ENCODE measurements around the gene PSEN2.

PSEN2 gene

DNA sequence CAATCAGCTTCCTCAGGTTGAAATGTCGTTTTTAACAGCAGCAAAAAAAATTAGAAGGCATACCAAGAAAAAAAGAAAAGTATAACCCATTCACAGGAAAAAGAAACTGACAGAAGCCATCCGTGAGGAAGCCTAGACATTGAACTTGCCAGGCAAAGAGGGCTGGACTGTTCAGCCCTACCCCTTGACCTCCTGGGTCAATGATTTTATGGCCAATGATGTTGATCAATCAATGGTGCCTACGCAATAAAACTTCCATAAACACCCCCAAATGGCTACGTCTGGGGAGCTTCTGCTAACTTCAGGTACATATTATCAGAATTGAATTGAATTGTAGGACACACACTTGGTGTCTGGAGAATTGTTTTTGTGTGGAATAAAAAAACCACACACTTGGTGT lies 4.8 kb upstream of the PSEN2 start:
- DNase-seq, result no peak

GRCh38 chr1:226867461-226868054 lies 2.9 kb upstream of the PSEN2 start:
- DNase-seq, result no peak

- no peak for DNase-seq
Observed at GRCh38 chr1:226868726-226869125, 1.7 kb upstream of the PSEN2 start.

DNA sequence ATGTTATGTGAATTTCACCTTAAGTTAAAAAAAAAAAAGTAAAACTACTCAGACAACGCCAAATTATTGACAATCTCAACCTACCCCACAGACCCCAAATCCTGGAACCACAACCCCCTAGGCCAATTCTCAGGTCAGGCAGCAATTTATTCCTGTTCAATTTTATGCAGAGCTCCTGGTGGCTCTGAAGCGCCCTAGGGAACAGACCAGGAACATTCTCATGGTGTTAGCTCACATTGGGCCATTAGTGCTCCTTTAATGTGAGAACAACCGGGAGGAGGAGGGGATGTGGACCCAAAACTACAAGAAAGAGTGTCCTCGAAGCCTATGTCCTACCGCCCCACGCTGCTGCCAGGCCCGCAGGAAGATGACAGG lies 403 bp upstream of the PSEN2 start:
- no peak for DNase-seq

GRCh38 chr1:226871636-226872327 lies 1.4 kb downstream of the PSEN2 start:
- DNase-seq, result no peak

DNA sequence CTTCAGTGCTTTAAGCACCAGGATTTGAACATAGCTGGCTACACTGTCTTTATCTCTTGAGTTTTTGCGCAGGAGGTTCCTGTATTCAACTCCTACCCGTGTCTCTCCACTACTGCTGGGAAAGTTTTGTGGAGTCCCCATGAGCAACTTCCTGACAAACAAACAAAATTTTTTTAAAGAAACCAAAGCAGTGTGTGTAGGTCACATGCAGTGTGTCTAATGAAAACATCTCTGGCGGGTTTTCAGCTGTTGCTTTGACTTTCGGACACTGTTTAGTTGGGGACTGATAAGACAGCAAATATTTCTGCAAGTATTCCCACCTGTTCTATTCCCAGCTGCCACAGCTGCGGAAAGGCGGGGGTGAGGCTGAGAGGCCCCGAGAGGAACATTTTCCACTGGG lies 2.0 kb downstream of the PSEN2 start:
- peak; percentile 6 for DNase-seq

- DNase-seq, result no peak
Observed at GRCh38 chr1:226873771-226874578, 3.6 kb downstream of the PSEN2 start.

GRCh38 chr1:226874579-226875425 lies 4.4 kb downstream of the PSEN2 start:
- DNase-seq, result no peak

- DNase-seq, result no peak
Observed at GRCh38 chr1:226875641-226876295, 5.4 kb downstream of the PSEN2 start.

GRCh38 chr1:226877669-226878068 lies 7.3 kb downstream of the PSEN2 start:
- no peak for DNase-seq

DNA sequence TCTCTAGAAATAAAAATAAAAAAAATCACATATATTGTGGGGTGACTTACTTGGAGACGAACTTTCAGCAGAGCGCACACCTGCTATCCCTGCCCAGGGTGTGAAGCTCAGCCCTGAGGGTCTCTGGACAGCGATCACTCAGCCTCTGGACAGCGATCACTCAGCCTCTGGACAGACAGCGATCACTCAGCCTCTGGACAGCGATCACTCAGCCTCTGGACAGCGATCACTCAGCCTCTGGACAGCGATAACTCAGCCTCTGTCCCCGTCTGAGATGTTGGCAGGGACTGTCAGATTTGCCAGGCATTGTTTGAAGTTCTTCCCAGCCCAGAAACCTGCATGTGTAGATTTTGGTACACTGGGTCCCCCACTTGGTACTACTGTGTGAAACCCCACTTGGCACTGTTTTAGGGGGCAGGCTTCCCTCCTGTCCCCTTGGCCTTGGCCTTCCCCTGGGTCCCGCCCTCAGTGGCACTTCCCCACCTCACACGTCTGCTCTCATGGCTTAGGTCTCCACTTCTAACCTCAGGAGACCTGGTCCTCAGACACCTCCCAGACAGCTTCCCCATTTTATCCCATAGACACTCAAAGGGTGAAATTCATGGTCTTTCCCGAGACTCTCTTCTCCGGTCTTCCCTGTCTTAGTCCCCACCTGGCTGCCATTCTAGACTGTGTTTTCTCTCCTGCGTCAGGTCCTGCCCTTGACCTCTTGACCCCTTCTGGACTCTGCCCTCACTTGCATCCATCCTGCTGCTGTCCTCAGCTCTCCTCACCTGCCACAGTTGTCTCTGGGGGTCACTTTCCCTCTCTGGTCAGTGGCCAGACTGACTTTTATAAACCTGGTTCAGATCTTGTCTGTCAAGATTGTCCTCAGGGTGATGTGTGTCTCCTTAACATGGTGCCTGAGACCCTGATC lies 10.2 kb downstream of the PSEN2 start:
- DNase-seq, result no peak

- no peak for DNase-seq
Observed at GRCh38 chr1:226881515-226882185, 11.2 kb downstream of the PSEN2 start.

- DNase-seq, result peak; percentile 30
Observed at GRCh38 chr1:226882187-226882586, 11.8 kb downstream of the PSEN2 start.

DNA sequence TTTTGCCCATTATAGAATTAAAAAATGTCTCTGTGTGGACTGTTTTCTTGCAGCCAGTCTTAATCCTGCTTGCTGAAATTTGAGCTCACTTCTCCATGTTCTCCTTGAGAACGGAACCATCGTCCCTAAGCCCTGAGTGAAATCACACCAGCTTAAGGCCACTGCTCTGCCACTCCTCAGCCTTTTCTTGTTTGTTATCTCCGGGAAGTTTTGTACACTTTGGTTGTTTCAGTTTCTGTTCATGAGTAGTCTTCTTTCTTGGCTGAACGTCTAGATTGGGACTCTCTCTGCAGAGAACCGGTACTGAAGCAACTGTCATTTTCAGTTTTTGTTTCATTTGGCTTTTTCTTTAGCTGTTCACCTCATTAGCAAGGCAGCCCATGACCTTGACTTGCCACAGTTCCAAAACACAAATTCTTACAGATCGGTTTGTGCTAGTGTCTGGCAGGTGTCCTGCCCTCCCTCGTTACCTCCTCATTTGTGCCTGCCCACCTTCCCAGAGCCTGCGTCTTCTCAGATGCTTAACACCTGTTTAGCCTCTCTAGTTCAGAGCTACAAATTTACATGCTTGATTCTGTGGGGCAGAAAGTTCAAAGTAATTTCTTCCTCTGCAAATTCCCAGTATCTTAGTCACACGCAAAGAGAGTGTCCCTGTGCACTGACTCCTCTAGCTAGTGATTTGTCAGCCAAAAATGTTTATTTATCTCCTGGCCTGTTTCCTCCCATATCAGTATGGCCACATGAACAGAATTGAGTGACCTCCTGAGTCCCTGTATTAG lies 12.4 kb downstream of the PSEN2 start:
- DNase-seq, result peak; percentile 12

- no peak for DNase-seq
Observed at GRCh38 chr1:226883630-226884029, 13.2 kb downstream of the PSEN2 start.

- no peak for DNase-seq
Observed at GRCh38 chr1:226884116-226884625, 13.8 kb downstream of the PSEN2 start.

DNA sequence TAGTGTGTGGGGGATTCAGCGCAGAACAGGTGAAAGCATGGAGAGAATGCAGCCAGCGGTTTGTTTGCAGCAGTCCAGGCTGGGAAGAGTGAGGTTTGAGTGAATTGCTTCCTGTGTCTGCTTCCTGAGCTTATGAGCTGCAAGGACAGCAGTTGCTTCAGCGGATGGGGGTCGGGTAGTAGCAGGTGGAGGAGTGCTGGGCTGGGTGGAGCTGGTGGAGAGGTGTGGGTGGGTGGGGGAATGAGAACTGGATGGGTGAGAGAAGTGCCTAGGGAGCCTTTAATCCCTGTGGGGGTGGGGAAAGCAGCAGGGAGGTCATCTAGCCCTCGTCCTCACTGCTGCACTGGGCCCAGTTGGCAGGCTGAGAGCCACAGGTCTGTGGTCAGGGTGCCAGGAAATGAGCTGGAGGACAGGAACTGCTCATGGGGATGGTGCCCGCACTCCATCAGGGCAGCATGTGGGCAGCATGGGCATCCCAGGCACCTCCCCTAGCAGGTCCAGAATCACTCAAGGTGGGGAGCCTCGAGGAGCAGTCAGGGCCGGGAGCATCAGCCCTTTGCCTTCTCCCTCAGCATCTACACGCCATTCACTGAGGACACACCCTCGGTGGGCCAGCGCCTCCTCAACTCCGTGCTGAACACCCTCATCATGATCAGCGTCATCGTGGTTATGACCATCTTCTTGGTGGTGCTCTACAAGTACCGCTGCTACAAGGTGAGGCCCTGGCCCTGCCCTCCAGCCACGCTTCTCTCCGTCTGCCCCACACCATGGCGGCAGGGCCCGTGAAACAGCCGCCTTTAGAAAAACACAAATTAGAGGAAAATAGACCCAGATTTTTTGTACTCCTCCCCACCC lies 14.8 kb downstream of the PSEN2 start:
- no peak for DNase-seq

DNA sequence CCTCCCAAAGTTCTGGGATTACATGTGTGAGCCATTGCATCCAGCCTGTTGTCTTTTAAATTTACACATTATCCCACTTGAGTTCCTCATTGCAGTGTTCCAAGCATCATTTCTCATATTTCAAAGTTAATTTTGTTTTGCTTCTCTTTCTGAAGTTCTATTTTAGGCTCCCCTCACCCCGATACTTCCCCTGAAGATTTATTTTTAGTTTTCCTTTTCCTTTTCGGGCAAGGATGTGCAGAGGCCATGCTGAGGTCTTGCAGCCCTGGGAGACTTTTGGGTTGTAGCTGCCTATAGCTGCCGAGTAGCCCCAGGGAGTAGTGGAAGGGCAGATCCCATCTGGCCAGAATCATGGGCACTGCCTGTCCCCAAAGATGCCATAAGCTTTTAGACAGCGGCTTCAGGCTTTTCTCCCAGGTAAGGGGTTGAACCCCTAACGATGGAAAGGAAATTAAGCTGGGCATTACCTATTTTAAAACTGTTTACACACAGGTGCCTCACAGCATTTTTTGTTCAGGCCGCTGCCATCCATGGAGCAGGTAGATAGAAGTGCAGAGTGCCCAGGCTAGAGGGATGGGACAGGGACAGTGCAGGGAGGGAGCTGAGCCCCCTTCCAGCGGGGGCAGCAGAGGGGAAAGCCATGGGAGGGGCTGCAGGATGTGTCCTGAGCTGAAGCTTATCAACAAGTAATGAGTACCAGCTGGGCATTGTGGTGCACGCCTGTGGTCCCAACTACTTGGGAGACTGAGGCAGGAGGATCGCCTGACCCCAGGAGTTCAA lies 15.9 kb downstream of the PSEN2 start:
- no peak for DNase-seq
